ENCODE data around the gene F2R. TPM values are rescaled to one million over a fixed set of nuclear protein-coding genes. Genes with fewer than 3 reads are reported as not detected.

The F2R gene
- total and polyA plus RNA-seq, 2 experiments from 2014 or later: 15.0 to 26.0 TPM

- Histone ChIP-seq H3K79me2 (replicated peaks; ENCODE audit: insufficient read depth) (no peaks in the 10 kb centered on the region), H3K4me3 (no peak overlapping the region), H4K20me1 (replicated peaks; ENCODE audit: insufficient read depth) (no peaks in the 10 kb centered on the region; the same call in 1 of the 2 replicates), H3K27me3 (ENCODE audit: insufficient read depth) (no peaks in the 10 kb centered on the region), H3K27ac (ENCODE audit: low read depth) (no peak overlapping the region), H3F3A (replicated peaks; ENCODE audit: low read depth) (no peaks in the 10 kb centered on the region), H3K4me2 (no peak overlapping the region), H3K36me3 (ENCODE audit: insufficient read depth) (no peaks in the 10 kb centered on the region), H3K9me2 (ENCODE audit: insufficient read depth) (no peaks in the 10 kb centered on the region), H3K4me1 (ENCODE audit: insufficient read depth) (no peaks in the 10 kb centered on the region), H2AFZ (no peak overlapping the region)
- Mint-ChIP-seq H3K27me3 (ENCODE audit: insufficient read depth, low read depth, poor library complexity) (peaks cover 2% of the 10 kb centered on the region), H3K4me3 (no peak overlapping the region), H3K4me1 (no peaks in the 10 kb centered on the region), H3K27ac (no peak overlapping the region), H3K9me3 (no peaks in the 10 kb centered on the region), H3K36me3 (ENCODE audit: low read depth) (peaks cover 5% of the 10 kb centered on the region; the same call in 1 of the 3 replicates)
- DNase-seq (ENCODE audit: low spot score) (no peak), ATAC-seq (no peak)
- TF ChIP-seq ZNF331 (CRISPR knock-in tag; IDR thresholded peaks at IDR 0.05; ENCODE audit: low read depth) (no peak), STAT1 (IDR thresholded peaks at IDR 0.05; ENCODE audit: unreplicated experiment) (no peak), CREB1 (CRISPR knock-in tag; IDR thresholded peaks at IDR 0.05; ENCODE audit: low read depth) (no peak), EZH2 (IDR thresholded peaks at IDR 0.05; ENCODE audit: low read depth, unreplicated experiment) (no peak), REST (IDR thresholded peaks at IDR 0.05; ENCODE audit: unreplicated experiment) (no peak), NANOG (IDR thresholded peaks at IDR 0.05; ENCODE audit: borderline replicate concordance) (no peak), POLR2AphosphoS5 (IDR thresholded peaks at IDR 0.05; ENCODE audit: low read depth) (no peak), ZNF114 (CRISPR knock-in tag; IDR thresholded peaks at IDR 0.05) (no peak), CTCF (conservative IDR thresholded peaks at IDR 0.05; ENCODE audit: low read depth in 2 of 2) (no peak), JUNB (IDR thresholded peaks at IDR 0.05; ENCODE audit: unreplicated experiment) (no peak), EZH2phosphoT487 (IDR thresholded peaks at IDR 0.05; ENCODE audit: unreplicated experiment) (no peak)
- TF ChIP-seq, protein P1, sequence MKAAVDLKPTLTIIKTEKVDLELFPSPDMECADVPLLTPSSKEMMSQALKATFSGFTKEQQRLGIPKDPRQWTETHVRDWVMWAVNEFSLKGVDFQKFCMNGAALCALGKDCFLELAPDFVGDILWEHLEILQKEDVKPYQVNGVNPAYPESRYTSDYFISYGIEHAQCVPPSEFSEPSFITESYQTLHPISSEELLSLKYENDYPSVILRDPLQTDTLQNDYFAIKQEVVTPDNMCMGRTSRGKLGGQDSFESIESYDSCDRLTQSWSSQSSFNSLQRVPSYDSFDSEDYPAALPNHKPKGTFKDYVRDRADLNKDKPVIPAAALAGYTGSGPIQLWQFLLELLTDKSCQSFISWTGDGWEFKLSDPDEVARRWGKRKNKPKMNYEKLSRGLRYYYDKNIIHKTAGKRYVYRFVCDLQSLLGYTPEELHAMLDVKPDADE (IDR thresholded peaks at IDR 0.05): no peak
- TF ChIP-seq, protein P2, sequence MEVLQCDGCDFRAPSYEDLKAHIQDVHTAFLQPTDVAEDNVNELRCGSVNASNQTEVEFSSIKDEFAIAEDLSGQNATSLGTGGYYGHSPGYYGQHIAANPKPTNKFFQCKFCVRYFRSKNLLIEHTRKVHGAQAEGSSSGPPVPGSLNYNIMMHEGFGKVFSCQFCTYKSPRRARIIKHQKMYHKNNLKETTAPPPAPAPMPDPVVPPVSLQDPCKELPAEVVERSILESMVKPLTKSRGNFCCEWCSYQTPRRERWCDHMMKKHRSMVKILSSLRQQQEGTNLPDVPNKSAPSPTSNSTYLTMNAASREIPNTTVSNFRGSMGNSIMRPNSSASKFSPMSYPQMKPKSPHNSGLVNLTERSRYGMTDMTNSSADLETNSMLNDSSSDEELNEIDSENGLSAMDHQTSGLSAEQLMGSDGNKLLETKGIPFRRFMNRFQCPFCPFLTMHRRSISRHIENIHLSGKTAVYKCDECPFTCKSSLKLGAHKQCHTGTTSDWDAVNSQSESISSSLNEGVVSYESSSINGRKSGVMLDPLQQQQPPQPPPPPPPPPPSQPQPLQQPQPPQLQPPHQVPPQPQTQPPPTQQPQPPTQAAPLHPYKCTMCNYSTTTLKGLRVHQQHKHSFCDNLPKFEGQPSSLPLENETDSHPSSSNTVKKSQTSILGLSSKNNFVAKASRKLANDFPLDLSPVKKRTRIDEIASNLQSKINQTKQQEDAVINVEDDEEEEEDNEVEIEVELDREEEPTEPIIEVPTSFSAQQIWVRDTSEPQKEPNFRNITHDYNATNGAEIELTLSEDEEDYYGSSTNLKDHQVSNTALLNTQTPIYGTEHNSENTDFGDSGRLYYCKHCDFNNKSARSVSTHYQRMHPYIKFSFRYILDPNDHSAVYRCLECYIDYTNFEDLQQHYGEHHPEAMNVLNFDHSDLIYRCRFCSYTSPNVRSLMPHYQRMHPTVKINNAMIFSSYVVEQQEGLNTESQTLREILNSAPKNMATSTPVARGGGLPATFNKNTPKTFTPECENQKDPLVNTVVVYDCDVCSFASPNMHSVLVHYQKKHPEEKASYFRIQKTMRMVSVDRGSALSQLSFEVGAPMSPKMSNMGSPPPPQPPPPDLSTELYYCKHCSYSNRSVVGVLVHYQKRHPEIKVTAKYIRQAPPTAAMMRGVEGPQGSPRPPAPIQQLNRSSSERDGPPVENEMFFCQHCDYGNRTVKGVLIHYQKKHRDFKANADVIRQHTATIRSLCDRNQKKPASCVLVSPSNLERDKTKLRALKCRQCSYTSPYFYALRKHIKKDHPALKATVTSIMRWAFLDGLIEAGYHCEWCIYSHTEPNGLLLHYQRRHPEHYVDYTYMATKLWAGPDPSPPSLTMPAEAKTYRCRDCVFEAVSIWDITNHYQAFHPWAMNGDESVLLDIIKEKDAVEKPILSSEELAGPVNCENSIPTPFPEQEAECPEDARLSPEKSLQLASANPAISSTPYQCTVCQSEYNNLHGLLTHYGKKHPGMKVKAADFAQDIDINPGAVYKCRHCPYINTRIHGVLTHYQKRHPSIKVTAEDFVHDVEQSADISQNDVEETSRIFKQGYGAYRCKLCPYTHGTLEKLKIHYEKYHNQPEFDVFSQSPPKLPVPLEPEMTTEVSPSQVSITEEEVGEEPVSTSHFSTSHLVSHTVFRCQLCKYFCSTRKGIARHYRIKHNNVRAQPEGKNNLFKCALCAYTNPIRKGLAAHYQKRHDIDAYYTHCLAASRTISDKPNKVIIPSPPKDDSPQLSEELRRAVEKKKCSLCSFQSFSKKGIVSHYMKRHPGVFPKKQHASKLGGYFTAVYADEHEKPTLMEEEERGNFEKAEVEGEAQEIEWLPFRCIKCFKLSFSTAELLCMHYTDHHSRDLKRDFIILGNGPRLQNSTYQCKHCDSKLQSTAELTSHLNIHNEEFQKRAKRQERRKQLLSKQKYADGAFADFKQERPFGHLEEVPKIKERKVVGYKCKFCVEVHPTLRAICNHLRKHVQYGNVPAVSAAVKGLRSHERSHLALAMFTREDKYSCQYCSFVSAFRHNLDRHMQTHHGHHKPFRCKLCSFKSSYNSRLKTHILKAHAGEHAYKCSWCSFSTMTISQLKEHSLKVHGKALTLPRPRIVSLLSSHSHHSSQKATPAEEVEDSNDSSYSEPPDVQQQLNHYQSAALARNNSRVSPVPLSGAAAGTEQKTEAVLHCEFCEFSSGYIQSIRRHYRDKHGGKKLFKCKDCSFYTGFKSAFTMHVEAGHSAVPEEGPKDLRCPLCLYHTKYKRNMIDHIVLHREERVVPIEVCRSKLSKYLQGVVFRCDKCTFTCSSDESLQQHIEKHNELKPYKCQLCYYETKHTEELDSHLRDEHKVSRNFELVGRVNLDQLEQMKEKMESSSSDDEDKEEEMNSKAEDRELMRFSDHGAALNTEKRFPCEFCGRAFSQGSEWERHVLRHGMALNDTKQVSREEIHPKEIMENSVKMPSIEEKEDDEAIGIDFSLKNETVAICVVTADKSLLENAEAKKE (CRISPR knock-in tag; IDR thresholded peaks at IDR 0.05): no peak
Measured at GRCh38 chr5:76689321-76690036, 26.4 kb upstream of the F2R start.
